HepG2 (cell line): ENCODE data around the gene AHCY. TPM values are rescaled to one million over a fixed set of nuclear protein-coding genes. Genes with fewer than 3 reads are reported as not detected.
A peak's percentile ranks its signal among the peaks of the same experiment; 100 is the strongest.

Experiments used
- BORCS8-MEF2B ChIP-seq: sonication (generic); formaldehyde crosslinking; IDR thresholded peaks from 2 replicates; pipeline ENCODE4 v1.8.0; 2022; ENCODE audit warnings: mild to moderate bottlenecking, missing genetic modification reagents
- CEBPB ChIP-seq: IDR thresholded peaks from 2 replicates; pipeline ENCODE4 v1.6.1; 2011; ENCODE audit warnings: low read depth, low read length, improper control_type of control experiment, borderline replicate concordance
- DZIP1 ChIP-seq: sonication (generic); formaldehyde crosslinking; IDR thresholded peaks from 2 replicates; pipeline ENCODE4 v1.5.0; 2020; ENCODE audit warnings: mild to moderate bottlenecking, missing genetic modification reagents
- HMG20A ChIP-seq: IDR thresholded peaks from 2 replicates; pipeline ENCODE4 v1.6.1; 2016; ENCODE audit warnings: borderline replicate concordance
- NCOA1 ChIP-seq: sonication (generic); formaldehyde crosslinking; IDR thresholded peaks from 2 replicates; pipeline ENCODE4 v1.9.0; 2021; ENCODE audit warnings: missing genetic modification reagents
- RERE ChIP-seq: IDR thresholded peaks from 2 replicates; pipeline ENCODE4 v1.6.1; 2016; ENCODE audit warnings: low read depth, missing genetic modification reagents, missing compliant biosample characterization
- SALL1 ChIP-seq: sonication (generic); formaldehyde crosslinking; IDR thresholded peaks from 2 replicates; pipeline ENCODE4 v1.8.0; 2022; ENCODE audit warnings: mild to moderate bottlenecking, missing genetic modification reagents
- ZBTB49 ChIP-seq: sonication (generic); formaldehyde crosslinking; IDR thresholded peaks from 2 replicates; pipeline ENCODE4 v1.4.0; 2020; ENCODE audit warnings: missing genetic modification reagents, borderline replicate concordance
- ZNF20 ChIP-seq: sonication (generic); formaldehyde crosslinking; IDR thresholded peaks from 2 replicates; pipeline ENCODE4 v1.4.0; 2020; ENCODE audit warnings: mild to moderate bottlenecking, moderate library complexity, missing genetic modification reagents
- ZNF430 ChIP-seq: sonication (generic); formaldehyde crosslinking; IDR thresholded peaks from 2 replicates; pipeline ENCODE4 v1.9.0; 2021; ENCODE audit warnings: mild to moderate bottlenecking, missing genetic modification reagents
- polyA plus RNA-seq, 8 experiments: library from polyadenylated mRNA; depleted of rRNA in 3 of 8; stranded (reverse) in 7 of 8; unstranded in 1 of 8; fragments of >200 nt; fragmentation: Illumina TruSeq in 4 of 8; extraction: Trizol in 4 of 8; gene quantifications; 2 replicates each; pipeline versions ENCODE4 v1.2.1 to v1.2.3, GENCODE V29; 2011 to 2016; ENCODE audit warnings: low read depth in 4 of 8, missing spikeins in 1 of 8, mixed read lengths in 1 of 8; ENCODE audit not compliant: insufficient read depth in 1 of 8
- total RNA-seq, 5 experiments: library from RNA; depleted of rRNA; stranded (reverse); fragments of >200 nt; fragmentation: Illumina TruSeq; extraction: Trizol; gene quantifications; 2 replicates each; pipeline ENCODE4 v1.2.3, GENCODE V29; 2016; ENCODE audit warnings: low read depth in 1 of 5
- TF ChIP-seq, protein P1 (sequence below): sonication (generic); formaldehyde crosslinking; IDR thresholded peaks from 2 replicates; pipeline ENCODE4 v1.5.1; 2020; ENCODE audit warnings: mild to moderate bottlenecking, moderate library complexity, missing genetic modification reagents
- TF ChIP-seq, protein P2 (sequence below): sonication (generic); formaldehyde crosslinking; IDR thresholded peaks from 2 replicates; pipeline ENCODE4 v1.5.0; 2020; ENCODE audit warnings: mild to moderate bottlenecking, missing genetic modification reagents

The AHCY gene
- total and polyA plus RNA-seq, 2 of the 13 experiments (the other 11 are each of a cell fraction or from before 2014, with no cell fraction given) = 407 to 419 TPM

GRCh38 chr20:34318609-34319443 lies 15.7 kb upstream of the AHCY start (continued):
- peak; percentile 78; the same call in 1 of the 2 replicates for TF ChIP-seq SALL1 (CRISPR knock-in tag)
- TF ChIP-seq, protein P1, sequence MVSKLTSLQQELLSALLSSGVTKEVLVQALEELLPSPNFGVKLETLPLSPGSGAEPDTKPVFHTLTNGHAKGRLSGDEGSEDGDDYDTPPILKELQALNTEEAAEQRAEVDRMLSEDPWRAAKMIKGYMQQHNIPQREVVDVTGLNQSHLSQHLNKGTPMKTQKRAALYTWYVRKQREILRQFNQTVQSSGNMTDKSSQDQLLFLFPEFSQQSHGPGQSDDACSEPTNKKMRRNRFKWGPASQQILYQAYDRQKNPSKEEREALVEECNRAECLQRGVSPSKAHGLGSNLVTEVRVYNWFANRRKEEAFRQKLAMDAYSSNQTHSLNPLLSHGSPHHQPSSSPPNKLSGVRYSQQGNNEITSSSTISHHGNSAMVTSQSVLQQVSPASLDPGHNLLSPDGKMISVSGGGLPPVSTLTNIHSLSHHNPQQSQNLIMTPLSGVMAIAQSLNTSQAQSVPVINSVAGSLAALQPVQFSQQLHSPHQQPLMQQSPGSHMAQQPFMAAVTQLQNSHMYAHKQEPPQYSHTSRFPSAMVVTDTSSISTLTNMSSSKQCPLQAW (CRISPR knock-in tag) = 0 out of 2 replicates have a peak, but pooled peaks have one; percentile 12
- TF ChIP-seq NCOA1 (CRISPR knock-in tag) = no peak; the same call in 1 of the 2 replicates
- TF ChIP-seq RERE (CRISPR knock-in tag) = 0 out of 2 replicates have a peak, but pooled peaks have one; percentile 47
- no peak for TF ChIP-seq CEBPB
- TF ChIP-seq ZNF430 = 0 out of 2 replicates have a peak, but pooled peaks have one; percentile 9
- TF ChIP-seq BORCS8-MEF2B = peak; percentile 41; the same call in 1 of the 2 replicates
- TF ChIP-seq ZBTB49 (CRISPR knock-in tag) = no peak
- TF ChIP-seq, protein P2, sequence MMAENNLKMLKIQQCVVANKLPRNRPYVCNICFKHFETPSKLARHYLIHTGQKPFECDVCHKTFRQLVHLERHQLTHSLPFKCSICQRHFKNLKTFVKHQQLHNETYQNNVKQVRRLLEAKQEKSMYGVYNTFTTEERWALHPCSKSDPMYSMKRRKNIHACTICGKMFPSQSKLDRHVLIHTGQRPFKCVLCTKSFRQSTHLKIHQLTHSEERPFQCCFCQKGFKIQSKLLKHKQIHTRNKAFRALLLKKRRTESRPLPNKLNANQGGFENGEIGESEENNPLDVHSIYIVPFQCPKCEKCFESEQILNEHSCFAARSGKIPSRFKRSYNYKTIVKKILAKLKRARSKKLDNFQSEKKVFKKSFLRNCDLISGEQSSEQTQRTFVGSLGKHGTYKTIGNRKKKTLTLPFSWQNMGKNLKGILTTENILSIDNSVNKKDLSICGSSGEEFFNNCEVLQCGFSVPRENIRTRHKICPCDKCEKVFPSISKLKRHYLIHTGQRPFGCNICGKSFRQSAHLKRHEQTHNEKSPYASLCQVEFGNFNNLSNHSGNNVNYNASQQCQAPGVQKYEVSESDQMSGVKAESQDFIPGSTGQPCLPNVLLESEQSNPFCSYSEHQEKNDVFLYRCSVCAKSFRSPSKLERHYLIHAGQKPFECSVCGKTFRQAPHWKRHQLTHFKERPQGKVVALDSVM (CRISPR knock-in tag) = 0 out of 2 replicates have a peak, but pooled peaks have one; percentile 16
- TF ChIP-seq DZIP1 (CRISPR knock-in tag) = no peak
- TF ChIP-seq HMG20A = 0 out of 2 replicates have a peak, but pooled peaks have one; percentile 14
- TF ChIP-seq ZNF20 (CRISPR knock-in tag) = no peak
